Cardiac septum (tissue), 1 donor: ENCODE data around the gene ZNF268. TPM values are rescaled to one million over a fixed set of nuclear protein-coding genes. Genes with fewer than 3 reads are reported as not detected.

Experiments
- DNase-seq: peaks from one replicate; pipeline ENCODE4 v3.0.0-alpha.2; 2020; ENCODE audit warnings: low spot score
- intact Hi-C: fragments of 100-400 bp; cut with DNase I; formaldehyde crosslinking; loops from one replicate; pipeline ENCODE4 v1.14.0; 2022
- long read RNA-seq: library from polyadenylated mRNA; unstranded; transcript quantifications from one replicate; pipeline ENCODE4 v2.0.0, GENCODE V29; 2021
- total RNA-seq: library from RNA; stranded (reverse); fragmentation: NEBNext Ultra II Directional; extraction: Animal tissue kit (Norgen Biotek cat#: 25700); gene quantifications from one replicate; pipeline ENCODE4 v1.2.1, GENCODE V29; 2021
- donor health status: DM: no; HTN: no; CAD: no.

Gene ZNF268
- 10.4 TPM for total RNA-seq
- long read RNA-seq, full-length matches to known transcripts, result 7 of 9 reads
- long read RNA-seq, partial matches to known transcripts, result 0 of 9 reads
- long read RNA-seq, other reads (novel, unspliced or antisense), result 2 of 9 reads

- peak; percentile 92 for DNase-seq
- intact Hi-C loops, result loop anchor here (1.0 to 2.0 kb wide), 2 partner anchors 51 to 101 kb away; partner anchors contain the start of genes ZNF10, ZNF140 and ZNF891
Measured at GRCh38 chr12:133181238-133181959, at the start of gene ZNF268. ZNF268 (plus strand) TSS chr12:133181495; CDS start chr12:133181998, 503 bp downstream.

GRCh38 chr12:133135747-133136146 is 45.5 kb upstream of the ZNF268 start:
- no peak for DNase-seq
- intact Hi-C loops, result no loop called here

- intact Hi-C loops, result no loop called here
- no peak for DNase-seq
Measured at GRCh38 chr12:133145981-133146380, 35.3 kb upstream of the ZNF268 start.

DNA sequence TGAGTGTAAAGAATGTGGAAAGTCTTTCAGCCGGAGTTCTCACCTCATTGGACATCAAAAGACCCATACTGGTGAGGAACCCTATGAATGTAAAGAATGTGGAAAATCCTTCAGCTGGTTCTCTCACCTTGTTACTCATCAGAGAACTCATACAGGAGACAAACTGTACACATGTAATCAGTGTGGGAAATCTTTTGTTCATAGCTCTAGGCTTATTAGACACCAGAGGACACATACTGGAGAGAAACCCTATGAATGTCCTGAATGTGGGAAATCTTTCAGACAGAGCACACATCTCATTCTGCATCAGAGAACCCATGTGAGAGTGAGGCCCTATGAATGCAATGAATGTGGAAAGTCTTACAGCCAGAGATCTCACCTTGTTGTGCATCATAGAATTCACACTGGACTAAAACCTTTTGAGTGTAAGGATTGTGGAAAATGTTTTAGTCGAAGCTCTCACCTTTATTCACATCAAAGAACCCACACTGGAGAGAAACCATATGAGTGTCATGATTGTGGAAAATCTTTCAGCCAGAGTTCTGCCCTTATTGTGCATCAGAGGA is 25.1 kb upstream of the ZNF268 start:
- DNase-seq, result no peak
- intact Hi-C loops, result no loop called here

DNA sequence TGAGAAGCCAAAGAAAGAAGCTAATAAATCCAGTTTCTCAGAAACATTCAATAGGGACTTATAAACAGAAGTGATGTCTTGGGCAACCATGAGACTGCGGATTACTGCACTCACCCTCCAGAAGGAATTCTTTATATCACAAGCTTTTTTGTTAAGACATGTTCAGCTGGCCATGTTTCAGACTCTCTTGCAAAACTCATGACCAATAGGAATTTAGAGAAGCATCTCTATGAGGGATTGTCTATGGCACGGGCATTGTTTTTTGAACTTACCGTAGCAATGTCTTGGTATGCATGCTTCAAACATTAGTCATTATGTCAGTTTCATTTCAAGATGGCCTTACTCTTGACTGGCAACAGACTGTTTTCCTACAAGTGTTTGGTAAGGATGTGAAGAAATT is 15.5 kb upstream of the ZNF268 start:
- no peak for DNase-seq
- intact Hi-C loops, result no loop called here

- intact Hi-C loops, result no loop called here
- no peak for DNase-seq
Measured at GRCh38 chr12:133172491-133172890, 8.8 kb upstream of the ZNF268 start.

DNA sequence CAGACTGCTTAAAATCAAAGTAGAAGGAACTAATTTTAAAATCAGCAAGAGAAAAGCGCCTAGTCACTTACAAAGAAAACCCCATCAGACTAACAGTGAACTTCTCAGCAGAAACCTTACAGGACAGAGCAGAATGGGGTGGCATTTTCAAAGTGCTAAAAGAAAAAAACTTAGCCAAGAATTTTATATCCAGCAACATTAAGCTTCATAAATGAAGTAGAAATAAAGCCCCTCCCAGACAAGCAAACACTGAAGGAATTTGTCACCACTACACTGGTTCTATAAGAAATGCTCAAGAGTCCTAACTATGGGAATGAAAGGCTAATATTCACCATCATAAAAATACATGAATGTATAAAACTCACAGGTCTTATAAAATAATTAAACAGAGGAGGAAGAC is 6.4 kb upstream of the ZNF268 start:
- intact Hi-C loops, result no loop called here

GRCh38 chr12:133180669-133181068 is 626 bp upstream of the ZNF268 start:
- intact Hi-C loops, result loop anchor here (1.0 to 2.0 kb wide), 2 partner anchors 50 to 100 kb away; partner anchors contain the start of genes ZNF10, ZNF140 and ZNF891

More for the DNA sequence above, 6.4 kb upstream of the ZNF268 start:
- DNase-seq, result no peak

DNA sequence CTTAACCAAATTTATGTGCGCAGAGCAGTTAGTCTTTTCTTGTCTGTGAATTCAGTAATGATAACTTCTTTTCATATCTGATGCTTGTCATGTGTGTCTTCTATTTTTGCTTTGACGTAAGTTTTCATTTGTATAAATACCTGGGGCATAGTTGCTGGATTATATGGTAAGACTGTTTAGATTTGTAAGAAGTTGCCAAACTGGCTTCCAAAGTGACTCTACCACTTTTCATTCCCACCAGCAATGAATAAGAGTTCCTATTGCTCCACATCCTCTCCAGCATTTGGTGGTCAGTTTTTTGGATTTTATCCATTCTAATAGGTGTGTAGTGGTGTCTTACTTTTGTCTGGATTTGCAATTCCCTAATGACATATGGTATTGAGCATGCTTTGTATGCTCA is 8.9 kb downstream of the ZNF268 start:
- intact Hi-C loops, result no loop called here
- DNase-seq, result no peak

More at GRCh38 chr12:133180669-133181068, 626 bp upstream of the ZNF268 start:
- no peak for DNase-seq

- DNase-seq, result no peak
- intact Hi-C loops, result no loop called here
Measured at GRCh38 chr12:133192847-133193246, 11.6 kb downstream of the ZNF268 start.

GRCh38 chr12:133201888-133202287 is 20.6 kb downstream of the ZNF268 start:
- intact Hi-C loops, result no loop called here
- no peak for DNase-seq

DNA sequence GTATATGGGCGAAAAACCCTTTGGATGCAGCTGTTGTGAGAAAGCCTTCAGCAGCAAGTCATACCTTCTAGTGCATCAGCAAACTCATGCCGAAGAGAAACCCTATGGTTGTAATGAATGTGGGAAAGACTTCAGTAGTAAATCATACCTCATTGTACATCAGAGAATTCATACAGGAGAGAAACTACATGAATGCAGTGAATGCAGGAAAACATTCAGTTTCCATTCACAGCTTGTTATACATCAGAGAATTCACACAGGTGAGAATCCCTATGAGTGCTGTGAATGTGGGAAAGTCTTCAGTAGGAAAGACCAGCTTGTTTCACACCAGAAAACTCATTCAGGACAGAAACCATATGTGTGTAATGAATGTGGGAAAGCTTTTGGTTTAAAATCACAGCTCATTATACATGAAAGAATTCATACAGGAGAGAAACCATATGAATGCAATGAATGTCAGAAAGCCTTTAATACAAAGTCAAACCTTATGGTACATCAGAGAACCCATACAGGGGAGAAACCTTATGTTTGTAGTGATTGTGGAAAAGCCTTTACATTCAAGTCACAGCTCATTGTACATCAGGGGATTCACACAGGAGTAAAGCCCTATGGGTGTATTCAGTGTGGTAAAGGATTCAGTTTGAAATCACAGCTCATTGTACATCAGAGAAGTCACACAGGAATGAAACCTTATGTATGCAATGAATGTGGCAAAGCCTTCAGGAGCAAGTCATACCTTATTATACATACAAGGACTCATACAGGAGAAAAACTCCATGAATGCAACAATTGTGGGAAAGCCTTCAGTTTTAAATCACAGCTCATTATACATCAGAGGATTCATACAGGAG is 21.4 kb downstream of the ZNF268 start:
- no peak for DNase-seq
- intact Hi-C loops, result no loop called here

- intact Hi-C loops, result no loop called here
Measured at GRCh38 chr12:133203344-133204263, 22.3 kb downstream of the ZNF268 start.

GRCh38 chr12:133204264-133204603 is 22.9 kb downstream of the ZNF268 start:
- intact Hi-C loops, result no loop called here
- DNase-seq, result no peak

More at GRCh38 chr12:133203344-133204263, 22.3 kb downstream of the ZNF268 start:
- no peak for DNase-seq

DNA sequence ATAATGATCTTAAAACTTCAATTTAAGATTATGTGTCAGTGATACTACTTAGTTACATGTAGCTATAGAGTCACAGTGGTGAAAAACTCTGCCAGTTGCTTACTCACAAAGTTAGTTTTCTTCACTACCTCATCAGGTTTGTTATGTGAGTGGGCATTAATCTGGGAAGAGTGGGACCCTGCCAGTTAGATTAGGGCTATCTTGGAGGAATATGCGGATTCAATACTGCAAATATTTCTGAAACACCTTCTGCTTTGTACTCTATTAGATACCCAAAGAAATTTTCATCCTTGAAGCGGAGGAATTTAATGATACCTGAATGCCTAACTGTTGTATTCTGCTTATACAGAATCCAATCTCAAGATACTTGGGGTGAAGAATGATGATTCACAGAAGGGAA is 25.1 kb downstream of the ZNF268 start:
- intact Hi-C loops, result no loop called here

GRCh38 chr12:133215724-133216123 is 34.4 kb downstream of the ZNF268 start:
- intact Hi-C loops, result no loop called here
- DNase-seq, result no peak

More for the DNA sequence above, 25.1 kb downstream of the ZNF268 start:
- DNase-seq, result no peak

DNA sequence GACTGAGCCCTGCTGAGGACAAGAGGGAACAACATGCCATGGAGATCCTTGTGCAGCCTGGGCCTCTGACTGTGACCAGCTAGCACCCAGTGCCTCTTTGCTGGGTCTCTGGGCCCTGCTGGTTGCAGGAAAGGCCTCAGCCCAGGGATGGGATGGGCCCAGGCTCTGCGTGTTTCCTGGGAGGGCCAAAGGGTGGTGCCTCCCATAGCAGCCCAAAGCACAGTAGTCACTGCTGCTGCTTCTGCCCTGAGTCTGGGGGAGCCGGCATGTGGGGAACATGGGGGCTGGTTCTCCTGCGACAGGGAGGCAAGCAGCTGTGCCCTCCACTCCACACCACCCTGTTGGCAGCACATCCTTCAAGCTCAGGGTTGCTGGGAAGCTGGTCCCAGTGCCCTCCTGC is 35.9 kb downstream of the ZNF268 start:
- intact Hi-C loops, result no loop called here
- DNase-seq, result no peak

GRCh38 chr12:133220521-133220920 is 39.2 kb downstream of the ZNF268 start:
- intact Hi-C loops, result no loop called here
- DNase-seq, result no peak

DNA sequence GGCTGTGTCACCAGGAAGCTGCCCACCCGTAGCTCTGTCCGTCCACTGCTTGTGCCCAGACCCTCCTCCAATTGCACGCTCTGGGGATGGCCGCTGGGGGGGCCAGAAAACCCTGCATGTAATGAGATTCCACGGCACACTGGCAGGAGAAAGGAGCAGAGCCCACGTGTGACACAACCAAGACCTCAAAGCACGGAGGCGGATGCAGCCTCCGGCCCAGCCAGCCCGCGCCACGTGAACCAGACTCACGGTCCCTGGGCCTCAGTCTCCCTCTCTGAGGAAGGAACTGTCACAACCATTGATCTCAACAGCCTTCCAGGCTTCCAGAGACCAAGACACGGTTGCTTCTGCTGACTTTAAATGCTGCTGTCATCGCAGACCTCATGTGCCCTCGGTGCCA is 39.9 kb downstream of the ZNF268 start:
- intact Hi-C loops, result no loop called here
- no peak for DNase-seq
